OCI-LY3 (cell line): Measurements from ENCODE around the gene TECR.
"Not testable (repeated sequence)": the region's sequence is repeated elsewhere in the genome, so short reads cannot be mapped to it uniquely, and the experiment has no call there.

Source experiments
- H2AFZ ChIP-seq: fragments of 200-600, 300-600 bp; shearing (Covaris generic); 2 replicates; pipeline ENCODE4 v1.6.0; 2014; ENCODE audit warnings: antibody characterized with exemption, low read depth, low read length
- H3K27ac ChIP-seq: fragments of 200-600, 300-600 bp; sonication (generic); 2 replicates; pipeline ENCODE4 v1.5.1; 2014; ENCODE audit warnings: mild to moderate bottlenecking, low read length, moderate library complexity, mixed read lengths
- H3K27me3 ChIP-seq: fragments of 200-600, 300-600 bp; sonication (generic); 2 replicates; pipeline ENCODE4 v1.6.1; 2014; ENCODE audit warnings: low read depth, low read length, mixed read lengths
- H3K36me3 ChIP-seq: fragments of 200-600, 300-600 bp; sonication (generic); replicated peaks from 2 replicates; pipeline ENCODE3; 2014; ENCODE audit warnings: low read depth, low read length, mixed read lengths
- H3K4me1 ChIP-seq: fragments of 300-600, 200-600 bp; sonication (generic); 2 replicates; pipeline ENCODE4 v1.6.1; 2014; ENCODE audit warnings: low read length, mixed read lengths
- H3K4me2 ChIP-seq: fragments of 200-600, 300-600 bp; sonication (generic); 2 replicates; pipeline ENCODE4 v1.6.1; 2014; ENCODE audit warnings: low read length, mixed read lengths
- H3K4me3 ChIP-seq: fragments of 300-600, 200-600 bp; sonication (generic); 2 replicates; pipeline ENCODE4 v1.5.1; 2014; ENCODE audit warnings: antibody characterized with exemption, mild to moderate bottlenecking, low read length, moderate library complexity
- H3K79me2 ChIP-seq: fragments of 300-600, 200-600 bp; shearing (Covaris generic); 2 replicates; pipeline ENCODE4 v1.6.1; 2014; ENCODE audit warnings: mild to moderate bottlenecking, low read length, mixed read lengths
- H3K9ac ChIP-seq: fragments of 300-600, 200-600 bp; shearing (Covaris generic); 2 replicates; pipeline ENCODE4 v1.6.0; 2014; ENCODE audit warnings: mild to moderate bottlenecking, low read length, moderate library complexity
- H3K9me3 ChIP-seq: fragments of 200-600, 300-600 bp; shearing (Covaris generic); 2 replicates; pipeline ENCODE4 v1.6.1; 2014; ENCODE audit warnings: low read length, mixed read lengths; ENCODE audit not compliant: insufficient read depth
- H4K20me1 ChIP-seq: fragments of 200-600, 300-600 bp; sonication (generic); 2 replicates; pipeline ENCODE4 v1.6.1; 2016; ENCODE audit warnings: low read length, mixed read lengths; ENCODE audit not compliant: insufficient read depth
- EZH2phosphoT487 ChIP-seq: fragments of 200-600 bp; shearing (Covaris generic); IDR thresholded peaks from 2 replicates; pipeline ENCODE4 v1.6.1; 2018; ENCODE audit warnings: antibody characterized with exemption, mixed run types, low read depth
- TF ChIP-seq, protein P1 (sequence below): fragments of 200-600, 300-600 bp; sonication (generic); IDR thresholded peaks from 2 replicates; pipeline ENCODE4 v1.5.1; 2014; ENCODE audit warnings: antibody characterized with exemption, low read length, low read depth

TECR gene

DNA sequence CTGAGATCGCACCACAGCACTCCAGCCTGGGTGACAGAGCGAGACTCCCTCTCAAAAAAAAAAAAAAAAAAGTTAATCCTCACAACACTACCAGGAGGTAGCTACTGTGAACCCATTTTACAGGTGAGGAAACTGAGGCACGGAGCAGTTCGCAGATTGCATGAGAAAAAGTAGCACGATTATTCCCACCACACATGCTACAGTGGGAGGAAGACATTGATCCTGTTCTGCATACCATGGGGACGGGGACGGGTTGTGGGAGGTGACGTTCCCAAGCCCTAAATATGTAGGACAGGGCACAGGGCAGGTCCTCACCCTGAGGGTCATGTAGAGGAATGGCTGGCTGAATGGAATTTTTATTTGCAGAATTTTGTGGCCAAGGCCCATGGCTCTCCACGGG is 77.2 kb downstream of the TECR start:
- Histone ChIP-seq H4K20me1 (no peaks in the 10 kb centered on the region), H3K4me1 (peaks cover 40% of the 10 kb centered on the region), H3K4me3 (no peak overlapping the region), H3K79me2 (no peaks in the 10 kb centered on the region), H3K36me3 (peaks cover 56% of the 10 kb centered on the region), H3K27me3 (no peaks in the 10 kb centered on the region), H3K9me3 (peaks cover 12% of the 10 kb centered on the region; the same call in 1 of the 2 replicates), H3K9ac (no peak overlapping the region), H3K27ac (no peak overlapping the region), H3K4me2 (no peak overlapping the region), H2AFZ (no peak overlapping the region)
- TF ChIP-seq, protein P1, sequence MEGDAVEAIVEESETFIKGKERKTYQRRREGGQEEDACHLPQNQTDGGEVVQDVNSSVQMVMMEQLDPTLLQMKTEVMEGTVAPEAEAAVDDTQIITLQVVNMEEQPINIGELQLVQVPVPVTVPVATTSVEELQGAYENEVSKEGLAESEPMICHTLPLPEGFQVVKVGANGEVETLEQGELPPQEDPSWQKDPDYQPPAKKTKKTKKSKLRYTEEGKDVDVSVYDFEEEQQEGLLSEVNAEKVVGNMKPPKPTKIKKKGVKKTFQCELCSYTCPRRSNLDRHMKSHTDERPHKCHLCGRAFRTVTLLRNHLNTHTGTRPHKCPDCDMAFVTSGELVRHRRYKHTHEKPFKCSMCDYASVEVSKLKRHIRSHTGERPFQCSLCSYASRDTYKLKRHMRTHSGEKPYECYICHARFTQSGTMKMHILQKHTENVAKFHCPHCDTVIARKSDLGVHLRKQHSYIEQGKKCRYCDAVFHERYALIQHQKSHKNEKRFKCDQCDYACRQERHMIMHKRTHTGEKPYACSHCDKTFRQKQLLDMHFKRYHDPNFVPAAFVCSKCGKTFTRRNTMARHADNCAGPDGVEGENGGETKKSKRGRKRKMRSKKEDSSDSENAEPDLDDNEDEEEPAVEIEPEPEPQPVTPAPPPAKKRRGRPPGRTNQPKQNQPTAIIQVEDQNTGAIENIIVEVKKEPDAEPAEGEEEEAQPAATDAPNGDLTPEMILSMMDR, result no peak
- no peak for TF ChIP-seq EZH2phosphoT487

DNA sequence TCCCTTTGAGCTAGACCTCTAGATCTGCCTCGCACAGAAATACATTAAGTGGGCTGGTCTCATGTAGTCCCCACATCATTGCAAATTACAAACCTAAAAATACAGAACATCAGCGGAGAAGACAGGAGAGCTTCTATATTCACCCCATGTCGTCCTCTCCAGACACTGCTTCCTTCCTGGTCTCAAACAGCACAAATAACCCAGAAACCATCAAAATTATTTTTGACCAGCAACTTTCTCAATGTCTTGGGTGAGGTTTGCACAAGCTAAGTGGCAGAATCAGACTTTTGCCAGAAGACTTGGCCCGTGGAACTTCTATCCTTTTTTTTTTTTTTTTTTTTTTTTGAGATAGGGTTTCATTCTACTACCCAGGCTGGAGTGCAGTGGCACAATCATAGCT is 81.7 kb downstream of the TECR start:
- TF ChIP-seq, protein P1, result no peak
- TF ChIP-seq EZH2phosphoT487, result no peak
- no peak overlapping the region for H2AFZ ChIP-seq
- H3K36me3 ChIP-seq, result peaks cover 45% of the 10 kb centered on the region
- peaks cover 28% of the 10 kb centered on the region for H3K4me1 ChIP-seq
- H3K9ac ChIP-seq, result no peak overlapping the region
- H3K9me3 ChIP-seq, result no peaks in the 10 kb centered on the region
- H3K4me3 ChIP-seq, result no peak overlapping the region
- H3K79me2 ChIP-seq, result no peaks in the 10 kb centered on the region
- no peak overlapping the region for H3K27ac ChIP-seq
- H3K27me3 ChIP-seq, result no peaks in the 10 kb centered on the region
- no peak overlapping the region for H3K4me2 ChIP-seq
- H4K20me1 ChIP-seq, result no peaks in the 10 kb centered on the region

DNA sequence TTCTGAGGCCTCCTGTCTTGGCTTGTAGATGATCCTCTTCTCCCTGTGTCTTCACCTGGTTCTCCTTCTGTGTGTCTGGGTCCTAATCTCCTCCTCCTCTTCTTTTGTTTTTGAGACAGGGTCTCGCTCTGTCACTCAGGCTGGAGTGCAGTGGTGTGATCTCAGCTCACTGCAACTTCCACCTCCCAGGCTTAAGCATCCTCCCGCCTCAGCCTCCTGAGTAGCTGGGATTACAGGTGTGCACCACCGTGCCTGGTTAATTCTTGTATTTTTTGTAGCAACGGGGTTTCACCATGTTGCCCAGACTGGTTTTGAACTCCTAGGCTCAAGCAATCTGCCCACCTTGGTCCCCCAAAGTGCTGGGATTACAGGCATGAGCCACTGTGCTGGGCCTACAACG is 82.8 kb downstream of the TECR start:
- not testable (repeated sequence) for H2AFZ ChIP-seq, H4K20me1 ChIP-seq, H3K27me3 ChIP-seq, H3K4me3 ChIP-seq, H3K9ac ChIP-seq, H3K9me3 ChIP-seq, H3K79me2 ChIP-seq, H3K4me2 ChIP-seq, H3K27ac ChIP-seq
- H3K36me3 ChIP-seq, result peaks cover 43% of the 10 kb centered on the region
- H3K4me1 ChIP-seq, result peaks cover 30% of the 10 kb centered on the region

DNA sequence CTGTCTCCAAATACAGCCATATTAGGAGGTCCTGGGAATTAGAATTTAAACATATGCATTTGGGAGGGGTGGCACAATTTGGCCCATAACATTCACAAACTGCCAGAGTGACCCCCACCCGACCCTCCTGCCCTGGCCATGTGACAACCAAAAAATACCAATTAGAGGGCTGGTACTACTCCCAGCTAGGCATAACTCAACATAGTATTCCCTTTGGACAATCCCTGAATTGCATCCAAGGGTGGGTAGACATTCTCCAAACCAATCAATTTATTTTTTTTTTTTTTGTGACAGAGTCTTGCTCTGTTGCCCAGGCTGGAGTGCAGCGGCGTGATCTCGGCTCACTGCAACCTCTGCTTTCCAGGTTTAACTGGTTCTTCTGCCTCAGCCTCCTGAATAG is 83.3 kb downstream of the TECR start:
- H3K79me2 ChIP-seq, result no peaks in the 10 kb centered on the region
- H3K4me1 ChIP-seq, result peaks cover 30% of the 10 kb centered on the region
- H3K27me3 ChIP-seq, result no peaks in the 10 kb centered on the region
- peaks cover 43% of the 10 kb centered on the region for H3K36me3 ChIP-seq
- no peak for TF ChIP-seq EZH2phosphoT487
- TF ChIP-seq, protein P1, result no peak
- H3K27ac ChIP-seq, result 0 out of 2 replicates have a peak overlapping the region, but pooled peaks have one; percentile 76
- no peaks in the 10 kb centered on the region for H3K9me3 ChIP-seq
- no peak overlapping the region for H3K4me3 ChIP-seq
- no peak overlapping the region for H2AFZ ChIP-seq
- no peak overlapping the region for H3K9ac ChIP-seq
- H4K20me1 ChIP-seq, result no peaks in the 10 kb centered on the region
- no peak overlapping the region for H3K4me2 ChIP-seq

DNA sequence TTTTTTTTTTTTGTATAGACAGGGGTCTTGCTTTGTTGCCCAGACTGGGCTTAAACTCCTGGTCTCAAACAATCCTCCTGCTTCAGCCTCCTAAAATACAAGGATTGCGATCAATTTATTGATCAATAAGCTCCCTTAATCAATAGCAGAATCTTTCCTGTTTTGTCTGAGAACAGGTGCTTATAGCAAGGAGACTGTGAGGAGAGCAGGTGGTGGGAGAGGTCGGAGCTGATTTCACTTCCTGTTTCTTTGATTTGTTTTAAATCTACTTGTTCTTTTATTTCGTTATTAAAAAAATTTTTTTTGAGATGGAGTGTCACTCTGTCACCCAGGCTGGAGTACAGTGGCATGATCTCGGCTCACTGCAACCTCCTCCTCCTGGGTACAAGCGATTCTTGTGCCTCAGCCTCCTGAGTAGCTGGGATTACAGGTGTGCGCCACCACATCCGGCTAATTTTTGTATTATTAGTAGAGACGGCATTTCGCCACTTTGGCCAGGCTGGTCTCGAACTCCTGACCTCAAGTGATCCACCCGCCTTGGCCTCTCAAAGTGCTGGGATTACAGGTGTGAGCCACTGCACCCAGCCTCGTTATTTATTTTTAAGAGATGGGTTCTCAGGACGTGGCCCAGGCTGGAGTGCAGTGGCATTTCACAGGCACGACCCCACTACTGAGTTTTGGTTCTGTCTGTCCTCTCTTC is 84.2 kb downstream of the TECR start:
- Histone ChIP-seq H3K4me1 (peaks cover 30% of the 10 kb centered on the region), H3K36me3 (peaks cover 40% of the 10 kb centered on the region), H3K27ac (peak overlapping the region; percentile 76), H3K4me2 (peak overlapping the region; percentile 54), H3K9ac (peak overlapping the region; percentile 23; the same call in 1 of the 2 replicates), H3K4me3 (peak overlapping the region; percentile 23; the same call in 1 of the 2 replicates)
- not testable (repeated sequence) for H3K9me3 ChIP-seq, H4K20me1 ChIP-seq, H3K79me2 ChIP-seq, H2AFZ ChIP-seq, H3K27me3 ChIP-seq
